Renal cortex interstitium (tissue), 11 donors: ENCODE results near the gene PSMB11. TPM values are rescaled to one million over a fixed set of nuclear protein-coding genes. Genes with fewer than 3 reads are reported as not detected.
A peak's percentile ranks its signal among the peaks of the same experiment; 100 is the strongest.

ENCODE experiments used
- DNase-seq, 11 donors: peaks; one replicate each; pipeline ENCODE4 v3.0.0-alpha.2; 2013; ENCODE audit warnings: low read depth in 9 of 11, low spot score in 4 of 11; ENCODE audit errors: extremely low read depth in 1 of 11
- polyA plus RNA-seq, 3 donors: library from polyadenylated mRNA; unstranded; fragments of 120-200 nt; gene quantifications; one replicate each; pipeline ENCODE4 v1.2.1, GENCODE V29; 2013; ENCODE audit not compliant: insufficient read length in 3 of 3

Gene PSMB11
- polyA plus RNA-seq, 3 donors: not detected

DNA sequence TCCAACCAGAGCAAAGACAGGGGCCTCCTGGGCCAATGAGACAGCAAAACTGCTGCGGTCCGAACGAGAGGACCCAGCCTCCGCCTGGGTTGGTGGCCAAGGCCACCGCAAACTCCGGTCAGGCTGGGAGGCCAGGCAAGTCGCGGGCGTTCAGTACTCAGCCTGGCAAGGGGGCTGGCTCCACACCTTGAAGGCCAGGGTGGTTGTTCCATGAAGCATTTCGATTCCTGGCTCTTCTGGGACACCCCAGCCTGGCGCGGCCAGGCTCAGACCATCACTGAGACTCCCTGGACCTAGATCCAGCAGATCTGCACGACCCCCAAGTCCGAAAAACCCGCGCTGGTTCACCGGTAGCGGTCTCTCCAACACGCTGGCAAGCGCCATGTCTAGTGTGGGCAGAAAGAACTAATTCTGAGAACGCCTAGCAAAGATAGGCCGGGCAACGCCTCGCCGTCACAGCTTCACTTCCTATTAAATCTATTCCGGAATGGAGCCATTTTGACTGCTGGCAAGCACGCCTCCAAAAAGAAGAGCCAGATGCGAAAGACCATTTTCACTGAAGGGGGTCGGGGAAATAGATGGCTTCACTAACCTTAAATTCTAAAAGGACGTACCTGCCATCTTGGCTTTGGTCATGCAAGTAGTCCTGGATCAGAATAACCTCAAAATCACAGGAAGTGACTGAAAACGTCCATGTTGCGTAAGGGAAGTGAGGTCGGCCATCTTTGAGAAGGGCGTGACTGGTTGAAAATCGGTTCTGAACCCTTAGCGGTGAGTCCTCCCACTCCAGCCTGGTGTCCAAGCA, 7.3 kb upstream of the PSMB11 start, which contains the start of gene PSMB5:
Gene PSMB5 (minus strand): TSS at position 403 of the 805 bp plus-strand sequence. CDS start 19 bp downstream, at position 384.
- DNase-seq: peak; percentile 81 to 98 (median 93)

GRCh38 chr14:23035303-23036144, 6.5 kb upstream of the PSMB11 start:
- DNase-seq: no peak

DNA sequence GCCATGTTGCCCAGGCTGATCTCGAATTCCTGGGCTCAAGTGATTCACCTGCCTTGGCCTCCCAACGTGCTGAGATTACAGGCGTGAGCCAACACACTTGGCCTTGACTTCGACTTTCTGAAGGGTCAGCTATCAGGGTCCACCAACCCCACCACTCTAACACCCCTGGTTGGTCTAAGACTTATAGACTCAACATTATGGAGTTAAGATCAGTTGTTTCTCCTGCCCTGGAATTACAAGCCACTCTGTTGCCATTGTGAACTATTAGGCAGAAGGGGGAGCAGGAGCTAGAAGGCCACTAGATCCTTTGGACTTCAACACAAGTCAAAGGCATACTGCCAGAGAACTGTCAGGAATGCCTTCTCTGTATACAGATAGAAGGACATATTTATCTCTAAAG, 1.9 kb upstream of the PSMB11 start:
- no peak for DNase-seq

DNA sequence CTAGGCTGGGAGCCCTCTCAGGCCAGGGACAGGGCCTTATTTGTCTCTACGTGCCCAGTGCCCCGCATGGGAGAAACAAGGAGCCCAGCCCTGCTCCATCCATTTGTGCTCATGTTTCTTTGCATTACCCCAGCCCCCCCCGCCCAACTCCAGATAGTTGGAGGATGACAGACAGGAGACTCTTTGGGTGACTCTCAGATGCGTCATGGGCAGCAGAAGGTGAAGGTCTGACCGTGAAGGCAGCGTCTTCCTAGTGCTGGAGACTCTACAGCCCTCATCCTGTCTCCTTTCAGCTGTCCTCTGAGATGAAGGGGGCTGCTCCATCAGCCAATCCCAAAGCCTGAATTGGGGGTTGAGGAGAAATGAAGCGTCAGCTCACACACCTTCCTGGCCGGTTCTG, 283 bp upstream of the PSMB11 start:
- no peak for DNase-seq

GRCh38 chr14:23043145-23043544, 1.1 kb downstream of the PSMB11 start:
- no peak for DNase-seq

- DNase-seq: no peak
Observed at GRCh38 chr14:23043754-23044153, 1.7 kb downstream of the PSMB11 start.

GRCh38 chr14:23044840-23045239, 2.8 kb downstream of the PSMB11 start:
- no peak for DNase-seq

GRCh38 chr14:23045419-23046357, 3.7 kb downstream of the PSMB11 start:
- DNase-seq: no peak

DNA sequence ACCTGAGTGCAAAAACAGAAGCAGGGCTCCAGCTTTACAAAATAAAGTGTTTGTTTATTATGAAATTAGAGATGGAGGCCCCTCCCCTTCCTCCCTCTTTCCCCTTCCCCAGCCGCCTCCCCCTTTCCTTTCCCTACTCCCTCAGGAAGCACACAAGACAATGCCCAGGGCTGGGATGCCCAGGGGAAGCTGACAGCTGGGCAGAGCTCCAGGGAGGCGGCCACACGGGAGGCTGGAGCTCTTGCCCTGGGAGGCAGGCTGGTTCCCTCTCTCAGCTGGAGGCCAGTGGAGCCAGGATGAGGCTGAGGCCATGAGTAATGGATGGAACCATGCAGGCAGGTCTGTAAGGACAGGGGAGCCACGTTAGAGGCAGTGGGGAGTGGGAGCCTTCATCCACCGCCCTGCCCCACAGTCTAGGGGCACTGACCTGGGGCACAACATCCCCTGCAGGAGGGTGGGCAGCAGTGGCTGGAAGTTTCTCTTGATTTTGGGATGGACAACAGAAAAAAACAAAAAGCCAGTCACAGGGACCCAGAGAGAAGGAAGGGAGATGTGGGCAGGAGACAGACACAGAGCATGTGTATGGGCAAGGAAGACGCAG, 5.1 kb downstream of the PSMB11 start:
- DNase-seq: no peak

DNA sequence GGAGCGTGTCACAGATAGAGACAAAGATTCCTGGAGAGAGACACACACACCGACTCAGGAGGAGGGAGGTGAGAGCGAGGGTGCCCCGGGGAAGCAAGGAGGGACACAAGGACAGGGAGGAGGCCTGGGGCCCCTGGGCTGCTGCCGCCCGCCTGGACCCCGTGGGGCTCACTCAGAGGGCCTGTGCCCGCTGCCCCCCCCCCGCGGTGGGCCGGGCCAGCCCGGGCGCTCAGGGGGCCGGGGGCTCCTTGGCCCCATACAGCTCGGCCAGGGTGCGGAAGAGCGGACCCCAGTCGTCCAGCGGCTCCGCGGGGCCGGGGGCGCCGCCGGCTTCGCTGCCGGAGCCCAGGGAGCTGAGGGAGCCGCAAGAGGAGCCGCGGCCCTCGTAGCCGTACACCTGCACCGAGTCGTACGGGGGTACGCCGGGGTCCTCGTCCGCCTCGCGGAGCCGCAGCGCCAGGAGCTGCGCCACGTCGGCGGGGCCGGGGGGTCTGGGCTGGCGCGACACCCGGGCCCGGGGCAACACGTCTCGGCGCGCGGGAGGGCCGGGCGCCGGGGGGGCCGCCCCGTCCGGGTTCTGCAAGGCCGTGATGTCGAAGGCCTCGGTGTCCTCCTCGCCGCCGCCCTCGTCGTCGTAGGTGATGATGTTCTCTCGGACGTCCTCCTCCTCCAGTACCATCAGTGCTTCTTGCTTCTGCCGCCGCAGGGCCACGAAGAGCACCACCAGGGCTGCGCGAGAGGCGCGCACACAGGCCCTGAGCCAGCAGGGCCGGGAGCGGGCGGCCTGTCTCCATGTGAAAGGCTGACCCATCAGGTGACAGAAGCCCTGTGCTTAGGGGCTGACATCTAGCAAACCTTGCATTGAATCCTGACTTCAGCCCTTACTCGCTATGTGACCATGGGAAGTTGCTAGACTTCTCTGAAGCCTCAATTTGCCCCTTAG, 6.0 kb downstream of the PSMB11 start:
- no peak for DNase-seq

- DNase-seq: no peak
Observed at GRCh38 chr14:23049011-23049410, 7.0 kb downstream of the PSMB11 start.

DNA sequence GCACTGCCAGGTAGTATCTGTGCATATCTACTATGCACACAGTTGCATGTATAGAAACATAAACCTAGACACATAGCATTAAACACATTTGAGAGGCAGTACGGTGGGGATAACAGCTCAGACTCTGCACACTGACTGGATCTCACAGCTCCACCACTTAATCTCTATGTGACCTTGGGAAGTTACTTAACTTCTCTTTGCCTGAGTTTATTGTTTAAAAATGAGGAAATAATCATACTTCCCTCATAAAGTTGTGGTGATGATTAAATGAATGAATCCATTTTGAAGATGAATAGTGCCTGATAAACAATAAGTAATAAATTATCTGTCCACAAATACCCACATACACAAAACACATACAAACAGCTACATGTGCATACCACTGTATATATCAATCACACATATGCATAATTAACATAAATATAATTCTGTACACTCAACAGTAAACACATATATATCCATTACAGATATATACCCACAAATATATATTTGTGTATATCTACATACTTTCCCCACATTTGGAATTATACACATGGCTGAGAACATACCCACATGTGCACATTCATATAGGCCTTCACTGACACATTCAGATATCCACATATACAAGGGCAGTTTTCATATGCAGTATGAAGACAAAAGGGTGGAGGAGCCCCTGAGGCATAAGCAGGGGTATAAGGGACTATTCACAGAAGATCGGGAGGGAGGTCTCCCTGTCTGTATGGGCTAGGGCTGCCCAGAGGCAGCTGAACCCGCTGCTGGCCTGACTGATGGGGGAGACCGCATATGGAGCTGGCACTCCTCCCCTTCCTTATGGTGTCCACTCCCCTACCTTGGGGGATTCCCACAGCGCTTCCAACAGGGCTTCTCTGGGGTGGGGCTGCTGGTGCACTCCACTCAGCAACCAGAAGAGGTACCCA, 9.4 kb downstream of the PSMB11 start:
- DNase-seq: no peak

DNA sequence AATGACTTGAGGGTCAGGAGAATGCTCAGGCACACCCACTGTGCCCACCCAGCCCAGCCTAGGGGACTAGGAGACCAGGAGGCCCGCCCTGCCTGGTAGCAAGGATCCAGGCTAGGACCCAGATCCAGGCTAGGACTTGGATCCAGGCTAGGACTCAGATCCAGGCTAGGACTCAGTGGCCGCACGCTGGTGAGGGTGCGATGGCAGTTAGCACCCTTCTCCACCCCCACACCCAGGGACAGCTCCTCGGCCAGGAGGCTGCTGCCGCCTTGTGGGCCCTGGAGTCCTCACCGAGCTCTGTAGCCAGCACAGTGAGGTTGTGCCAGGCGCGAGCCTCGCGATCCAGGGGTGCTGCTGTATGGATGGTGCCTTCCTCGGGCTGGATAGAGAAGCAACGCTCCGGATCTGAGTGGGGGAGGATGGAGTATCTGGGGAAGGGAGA, 10.2 kb downstream of the PSMB11 start:
- no peak for DNase-seq

GRCh38 chr14:23052671-23053070, 10.7 kb downstream of the PSMB11 start:
- no peak for DNase-seq

- no peak for DNase-seq
Observed at GRCh38 chr14:23053426-23053825, 11.4 kb downstream of the PSMB11 start.

DNA sequence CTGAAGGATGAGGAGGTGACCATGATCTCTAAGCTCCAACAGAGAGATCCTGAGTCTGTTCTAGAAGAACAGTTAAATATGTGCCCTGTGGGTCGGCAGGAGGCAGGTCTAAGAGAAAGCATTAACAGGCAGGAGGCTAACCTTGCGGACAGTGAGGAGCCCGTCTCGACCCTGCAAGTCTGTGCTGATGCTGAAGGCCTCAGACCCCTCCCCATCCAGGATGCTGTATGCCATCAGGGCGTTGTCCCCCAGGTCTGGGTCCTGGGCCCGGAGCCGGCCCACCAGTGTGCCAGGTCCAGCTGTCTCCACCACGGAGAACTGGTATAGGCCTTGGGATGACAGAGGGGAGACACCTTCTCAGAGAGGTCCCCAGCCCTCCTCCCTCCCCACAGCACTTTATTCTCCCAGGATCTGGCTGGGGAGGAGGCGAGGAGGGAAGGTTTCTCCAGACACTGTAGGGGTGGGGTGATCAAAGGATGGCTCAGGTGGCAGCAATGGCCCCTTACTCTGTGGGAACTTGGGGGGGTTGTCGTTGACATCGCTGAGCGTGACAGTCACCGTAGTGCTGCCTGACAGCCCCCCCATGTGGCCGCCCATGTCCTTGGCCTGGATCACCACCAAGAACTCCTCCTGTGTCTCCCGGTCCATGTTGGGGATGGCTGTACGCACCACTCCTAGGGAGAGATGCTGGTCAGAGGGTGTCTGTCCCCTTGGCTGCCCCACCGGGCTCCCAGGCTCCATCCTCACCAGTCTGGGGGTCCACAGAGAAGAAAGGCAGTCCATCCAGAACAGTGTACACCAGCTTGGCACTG, 12.2 kb downstream of the PSMB11 start:
- DNase-seq: no peak
